GM19328 (cell line): ENCODE data around the gene KIAA1671.
"Not testable (repeated sequence)": the region's sequence is repeated elsewhere in the genome, so short reads cannot be mapped to it uniquely, and the experiment has no call there.

ENCODE experiments used
- ATAC-seq: cut with Tn5 transposase; IDR thresholded peaks from one replicate; pipeline ENCODE4 v1.9.1; 2021; ENCODE audit warnings: mild to moderate bottlenecking, moderate library complexity; ENCODE audit not compliant: unreplicated experiment

Gene KIAA1671

GRCh38 chr22:25161916-25162530 lies 209.5 kb downstream of the KIAA1671 start:
- no peak for ATAC-seq

DNA sequence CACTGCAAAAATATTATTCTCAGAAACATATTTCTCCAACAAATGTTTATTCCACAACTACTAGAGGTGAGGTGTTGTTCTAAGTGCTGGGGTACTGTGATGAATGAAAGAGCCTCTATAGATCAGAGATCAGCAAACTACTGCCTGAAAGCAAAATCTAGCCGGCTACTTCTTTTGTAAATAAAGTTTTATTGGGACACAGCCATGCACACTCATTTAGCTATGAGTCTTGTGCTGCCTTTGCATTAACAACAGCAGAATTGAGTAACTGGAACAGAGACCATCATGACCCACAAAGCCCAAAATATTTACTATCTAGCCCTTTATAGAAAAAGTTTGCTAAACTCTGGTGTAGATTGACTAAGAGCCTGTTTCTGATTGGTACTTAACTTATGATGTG lies 210.0 kb downstream of the KIAA1671 start:
- no peak for ATAC-seq

GRCh38 chr22:25165785-25166184 lies 213.3 kb downstream of the KIAA1671 start:
- ATAC-seq = no peak

DNA sequence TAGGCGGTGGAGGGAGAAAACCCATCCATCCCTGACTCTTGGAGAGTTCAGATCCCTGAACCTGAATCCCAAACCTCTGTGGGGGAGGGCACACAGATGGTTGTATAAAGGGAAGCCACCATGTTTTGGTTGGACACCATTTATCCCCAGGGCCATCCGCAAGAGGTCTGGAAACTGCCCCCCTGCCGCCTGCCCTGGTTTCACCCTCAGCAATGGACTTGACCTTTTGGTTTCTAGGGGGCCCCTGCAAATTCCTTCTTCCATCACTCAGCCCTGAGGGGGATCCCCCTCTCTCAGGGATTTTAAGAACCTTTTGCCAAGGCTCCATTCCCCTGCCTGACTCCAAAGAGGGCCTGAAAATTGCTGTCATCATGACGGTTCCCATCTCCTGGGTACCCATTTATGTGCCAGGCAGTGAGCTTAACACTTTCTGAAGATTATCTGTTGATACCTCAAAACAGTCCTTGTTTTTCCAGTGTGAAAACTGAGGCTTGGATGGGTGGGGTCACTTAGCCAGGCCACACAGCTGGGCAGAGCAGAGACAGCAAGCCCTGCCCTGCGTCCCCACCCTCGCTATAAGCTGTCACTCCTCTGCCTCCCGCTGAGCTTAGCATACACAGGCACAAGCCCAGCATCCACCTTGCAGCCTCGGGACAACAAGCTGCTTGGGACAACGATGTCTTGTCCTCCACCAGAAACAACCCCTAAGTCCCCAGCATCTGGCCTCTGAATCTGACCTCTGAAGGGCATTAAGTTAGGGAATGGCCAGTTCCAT lies 213.9 kb downstream of the KIAA1671 start:
- no peak for ATAC-seq

- ATAC-seq = no peak
Measured at GRCh38 chr22:25167082-25167481, 214.6 kb downstream of the KIAA1671 start.

DNA sequence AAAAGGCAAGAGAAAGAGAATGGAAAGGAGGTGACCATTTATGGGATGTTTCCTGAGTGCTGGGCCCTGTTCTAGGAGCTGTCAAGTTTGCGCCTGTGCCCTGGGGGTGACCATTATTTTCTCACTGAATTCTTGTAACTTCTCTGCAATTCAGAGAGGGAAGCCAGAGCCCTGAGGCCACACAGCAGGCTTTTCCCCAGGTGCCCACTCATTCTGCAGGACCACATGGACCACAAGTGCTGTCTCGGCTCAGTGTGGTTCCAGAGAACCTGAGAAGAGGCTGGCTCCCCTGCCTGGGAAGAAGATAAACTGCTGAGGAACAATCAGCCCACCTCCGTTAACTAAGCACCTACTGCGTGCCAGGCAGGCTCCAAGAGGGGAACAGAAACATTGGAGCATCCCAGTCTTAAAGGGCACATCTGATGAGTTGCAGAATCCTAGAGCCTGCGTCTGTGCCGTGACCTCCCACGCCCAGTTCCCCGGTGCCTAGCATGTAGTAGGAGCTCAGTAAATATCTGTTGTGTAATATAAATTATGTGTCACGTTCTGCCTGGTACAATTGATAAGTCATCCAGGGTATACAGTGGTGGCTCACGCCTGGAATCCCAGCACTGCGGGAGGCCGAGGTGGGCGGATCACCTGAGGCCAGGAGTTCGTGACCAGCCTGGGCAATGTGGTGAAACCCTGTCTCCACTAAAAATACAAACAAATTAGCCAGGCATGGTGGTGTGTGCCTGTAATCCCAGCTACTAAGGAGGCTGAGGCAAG lies 215.5 kb downstream of the KIAA1671 start:
- no peak for ATAC-seq

DNA sequence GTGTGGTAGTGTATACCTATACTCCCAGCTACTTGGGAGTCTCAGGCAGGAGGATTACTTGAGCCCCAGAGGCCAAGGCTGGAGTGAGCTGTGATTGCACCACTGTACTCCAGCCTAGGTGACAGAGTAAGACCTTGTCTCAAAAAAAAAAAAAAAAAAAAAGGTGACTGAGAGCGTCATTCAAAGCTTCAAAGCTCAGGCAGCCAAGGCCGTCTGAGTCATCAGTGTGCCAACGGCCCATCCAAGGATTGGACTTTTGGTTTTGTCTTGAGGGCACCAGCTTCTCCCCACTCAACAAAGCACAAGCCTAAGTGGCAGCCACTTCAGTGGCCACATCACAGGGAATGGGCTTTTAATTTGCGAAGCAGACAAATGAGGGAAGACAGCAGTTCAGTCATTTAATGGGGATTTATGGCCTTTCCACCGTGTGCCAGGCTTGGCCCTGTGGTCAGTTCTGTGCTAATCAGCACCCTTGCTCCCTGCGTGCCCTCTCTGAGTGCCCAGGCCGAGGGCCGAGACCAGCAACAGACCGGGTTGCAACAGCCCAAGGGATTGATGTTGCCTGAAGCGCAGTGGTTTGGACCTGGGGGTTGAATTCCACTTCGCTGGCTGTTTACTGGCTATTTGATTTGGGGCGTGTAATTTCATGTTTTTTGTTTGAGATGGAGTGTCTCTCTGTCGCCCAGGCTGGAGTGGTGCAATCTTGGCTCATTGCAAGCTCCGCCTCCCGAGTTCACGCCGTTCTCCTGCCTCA lies 216.9 kb downstream of the KIAA1671 start:
- ATAC-seq = no peak

- no peak for ATAC-seq
Measured at GRCh38 chr22:25170426-25170980, 218.0 kb downstream of the KIAA1671 start.

DNA sequence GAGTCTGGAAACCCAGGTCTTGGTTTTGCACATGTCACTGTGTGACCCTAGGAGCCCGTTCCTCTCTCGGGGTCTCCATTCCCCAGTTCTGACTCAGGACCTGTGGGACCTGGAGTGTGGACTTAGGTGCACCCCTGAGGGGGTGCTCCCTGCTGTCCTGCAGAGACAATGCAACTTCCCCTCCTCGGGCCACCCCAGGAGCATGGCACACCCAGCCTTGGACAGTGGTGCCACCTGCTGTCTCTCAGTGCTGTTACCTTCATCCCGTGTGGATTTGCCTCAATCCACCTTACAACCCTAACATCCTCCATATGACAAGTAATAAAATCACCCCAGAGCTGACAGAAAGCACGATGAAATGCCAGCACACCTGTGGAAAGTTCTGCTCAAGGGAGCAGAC lies 219.6 kb downstream of the KIAA1671 start:
- ATAC-seq = no peak

GRCh38 chr22:25174156-25174887 lies 221.8 kb downstream of the KIAA1671 start:
- no peak for ATAC-seq

DNA sequence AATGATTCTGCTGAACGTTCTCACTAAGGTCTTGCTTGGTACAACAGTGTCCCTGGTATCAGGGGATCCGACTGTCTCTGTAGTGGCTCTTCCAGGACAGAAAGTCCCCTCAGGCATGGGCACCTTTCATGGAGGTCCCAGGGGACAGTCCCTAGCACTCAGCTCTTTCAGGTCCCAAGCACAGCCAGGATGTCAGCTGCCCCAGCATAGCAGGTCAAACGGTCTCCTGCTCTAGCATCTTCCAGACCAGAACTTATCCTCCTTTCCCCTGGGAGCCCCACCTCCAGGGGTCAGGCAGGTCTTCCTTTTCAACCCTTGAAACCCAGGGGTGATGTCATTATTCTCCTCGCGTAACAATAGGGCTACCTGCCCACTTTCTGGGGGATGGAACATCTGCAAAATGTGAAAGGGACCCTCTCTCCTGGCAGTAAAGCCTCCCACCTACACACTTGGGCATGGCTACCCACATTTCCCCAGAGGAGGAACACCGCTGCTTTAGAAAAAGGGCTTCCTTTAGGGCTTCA lies 222.4 kb downstream of the KIAA1671 start:
- no peak for ATAC-seq

DNA sequence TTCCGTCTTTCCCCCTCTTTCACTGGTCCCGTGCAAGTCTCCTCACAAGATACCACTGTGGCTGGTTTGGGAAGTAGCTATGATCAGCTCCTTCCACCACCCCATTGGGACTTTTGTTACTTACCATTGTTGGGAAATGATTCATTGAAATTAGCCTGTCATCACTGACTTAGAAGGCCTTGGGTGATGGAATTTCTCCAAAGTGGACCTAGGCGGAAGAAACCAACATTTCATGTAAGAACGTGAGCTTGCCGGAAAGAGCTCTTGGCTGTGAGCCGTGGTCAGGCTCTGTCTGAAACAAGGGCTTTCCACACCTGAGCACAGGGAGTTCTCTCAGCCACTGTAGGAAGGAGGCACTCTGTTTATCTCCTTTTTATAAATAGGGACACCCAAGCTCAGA lies 223.7 kb downstream of the KIAA1671 start:
- ATAC-seq = no peak

GRCh38 chr22:25176799-25177198 lies 224.3 kb downstream of the KIAA1671 start:
- ATAC-seq = no peak

- ATAC-seq = no peak
Measured at GRCh38 chr22:25177226-25177625, 224.7 kb downstream of the KIAA1671 start.

DNA sequence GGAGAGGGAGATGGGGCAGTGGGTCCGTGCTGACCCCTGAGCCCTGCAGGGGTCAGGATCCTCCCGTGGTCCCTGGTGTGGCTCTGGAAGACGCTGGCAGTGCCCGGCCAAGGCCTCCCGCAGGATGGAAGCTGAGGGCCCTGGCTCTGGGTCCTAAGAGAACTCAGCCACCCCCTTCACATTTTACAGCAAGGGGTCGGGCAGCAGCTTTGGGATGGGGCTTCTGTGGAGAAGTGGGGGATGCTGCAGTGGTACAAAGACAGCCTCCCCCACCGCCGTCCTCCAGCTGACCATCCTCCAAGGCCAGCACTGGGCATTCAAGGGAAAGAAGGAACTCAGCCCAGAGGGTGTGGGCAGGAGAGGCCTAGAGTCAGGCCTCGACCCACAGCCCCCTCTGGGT lies 225.4 kb downstream of the KIAA1671 start:
- no peak for ATAC-seq

GRCh38 chr22:25178348-25178747 lies 225.8 kb downstream of the KIAA1671 start:
- ATAC-seq = not testable (repeated sequence)

DNA sequence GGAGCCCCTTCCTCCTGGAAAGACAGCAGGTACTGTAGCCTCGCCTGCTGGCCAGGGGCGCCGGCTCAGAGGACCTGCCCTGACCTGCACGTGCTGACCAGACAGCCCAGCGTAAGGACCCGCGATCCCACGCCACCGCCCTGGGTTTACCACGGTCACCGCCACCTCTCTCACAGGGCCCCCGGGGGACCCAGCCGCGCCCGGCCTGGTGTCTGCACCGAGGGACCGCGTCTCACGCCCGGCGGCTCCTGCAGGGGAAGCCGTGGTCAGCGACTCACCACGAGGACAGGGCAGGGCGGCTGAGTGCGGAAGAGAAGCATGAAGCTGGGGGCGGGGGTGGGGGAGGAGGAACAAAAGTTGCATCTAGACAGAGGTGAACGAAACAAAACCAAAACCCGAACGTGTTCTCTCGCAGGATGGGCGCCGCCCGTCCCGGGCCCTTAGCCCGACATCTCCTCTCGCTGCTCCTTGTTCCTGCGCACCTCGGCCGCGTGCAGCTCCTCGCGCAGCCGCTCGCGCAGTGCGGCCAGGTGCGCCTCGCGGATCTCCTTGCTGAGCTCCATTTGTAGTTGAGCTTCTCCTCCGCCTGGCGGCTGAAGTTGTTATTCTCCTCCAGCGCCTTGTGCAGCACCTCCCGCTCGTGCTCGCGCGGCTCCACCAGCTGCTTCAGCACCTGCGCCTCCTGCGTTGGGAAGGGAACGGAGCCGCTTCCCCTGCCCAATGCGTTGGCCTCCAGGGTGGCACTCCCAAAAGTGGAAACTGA lies 226.5 kb downstream of the KIAA1671 start:
- not testable (repeated sequence) for ATAC-seq

DNA sequence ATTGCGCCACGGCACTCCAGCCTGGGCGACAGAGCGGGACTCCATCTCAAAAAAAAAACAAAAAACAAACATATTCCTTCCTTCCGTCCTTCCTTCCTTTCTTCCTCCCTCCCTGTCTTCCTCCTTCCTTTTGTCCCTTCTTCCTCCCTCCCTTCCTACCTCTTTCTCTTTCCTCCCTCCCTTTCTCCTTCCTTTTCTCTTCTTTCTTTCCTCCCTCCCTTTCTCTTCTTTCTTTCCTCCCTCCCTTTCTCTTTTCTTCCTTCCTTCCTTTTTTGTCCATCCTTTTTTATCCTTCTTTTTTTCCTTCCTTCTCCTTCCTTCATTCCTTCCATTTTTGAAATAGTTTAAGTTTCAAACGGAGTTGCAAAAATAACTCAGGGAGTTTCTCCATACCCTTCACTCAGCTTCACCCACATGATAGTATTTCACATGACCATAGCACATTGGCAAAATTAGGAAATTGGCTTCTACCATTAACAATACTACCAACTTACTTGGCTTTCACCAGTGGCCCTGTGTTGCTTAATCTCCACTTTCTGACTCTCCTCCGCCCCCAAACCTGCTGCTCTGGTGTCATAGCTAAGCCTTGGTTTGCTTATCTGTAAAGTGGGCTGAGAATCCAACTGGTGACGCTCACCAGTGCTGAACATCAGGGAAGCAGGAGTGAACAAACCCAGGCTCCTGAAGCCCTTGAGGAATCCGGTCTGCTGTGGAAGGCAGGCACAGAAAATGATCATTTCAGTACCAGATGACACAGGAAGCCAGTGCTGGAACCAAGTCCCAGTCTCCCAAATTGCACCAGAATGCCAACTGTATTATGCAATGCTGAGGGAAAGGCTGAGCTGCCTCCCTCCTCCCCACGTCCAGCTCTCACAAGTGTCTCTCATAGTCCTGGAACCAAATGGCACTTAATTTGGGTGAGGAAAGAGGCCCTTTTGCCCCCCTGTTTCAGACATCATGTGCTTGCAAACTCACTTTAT lies 229.9 kb downstream of the KIAA1671 start:
- ATAC-seq = no peak
